ENCODE results near the gene SPATA17.

SPATA17 gene

DNA sequence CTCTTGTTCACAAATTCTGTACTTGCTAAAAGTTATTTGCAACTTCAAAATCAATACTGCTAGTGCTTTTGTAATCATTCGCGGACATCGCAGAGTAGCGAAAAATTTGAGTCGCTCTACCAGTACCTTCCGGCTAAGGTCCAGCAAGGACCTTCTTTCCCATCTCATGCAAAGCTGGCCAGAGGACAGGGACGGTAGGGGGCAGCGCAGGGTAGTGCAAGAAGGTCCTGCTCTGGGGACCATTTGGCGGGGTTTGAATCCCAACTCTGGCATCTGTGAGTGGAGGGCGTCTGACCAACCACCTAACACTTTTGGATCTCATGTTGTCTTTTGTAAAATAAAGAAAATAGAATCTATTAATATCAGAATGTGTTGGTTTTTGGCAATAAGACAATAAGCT is 258.3 kb downstream of the SPATA17 start:
- no peaks in the 10 kb centered on the region for H3K9me3 ChIP-seq (ENCODE audit: insufficient read depth, low read length)
- no peak overlapping the region for H2AFZ ChIP-seq (ENCODE audit: low read depth, low read length, severe bottlenecking)
- H3K9me2 ChIP-seq (replicated peaks; ENCODE audit: insufficient read depth, low read length): no peaks in the 10 kb centered on the region
- no peak overlapping the region for H3K4me2 ChIP-seq (ENCODE audit: low read depth, low read length, poor library complexity, severe bottlenecking)
- no peak overlapping the region for H3K4me3 ChIP-seq (ENCODE audit: insufficient read depth, low read length, poor library complexity, severe bottlenecking)
- H3K36me3 ChIP-seq (ENCODE audit: low read length): no peaks in the 10 kb centered on the region
- no peaks in the 10 kb centered on the region for H3K27me3 ChIP-seq (ENCODE audit: low read length)
- H4K20me1 ChIP-seq (ENCODE audit: low read depth, low read length): no peaks in the 10 kb centered on the region
- no peak overlapping the region for H3K9ac ChIP-seq (ENCODE audit: low read length)
- H3K27ac ChIP-seq (ENCODE audit: low read depth, low read length): no peak overlapping the region
- H3F3A ChIP-seq (ENCODE audit: insufficient read depth): no peaks in the 10 kb centered on the region
- no peaks in the 10 kb centered on the region for H3K79me2 ChIP-seq (ENCODE audit: insufficient read depth, low read length)
- TF ChIP-seq CTCF (IDR thresholded peaks at IDR 0.05; ENCODE audit: insufficient read depth, low read length, poor library complexity, severe bottlenecking): no peak
- no peak for TF ChIP-seq EZH2phosphoT487 (conservative IDR thresholded peaks at IDR 0.05; ENCODE audit: low read length)

DNA sequence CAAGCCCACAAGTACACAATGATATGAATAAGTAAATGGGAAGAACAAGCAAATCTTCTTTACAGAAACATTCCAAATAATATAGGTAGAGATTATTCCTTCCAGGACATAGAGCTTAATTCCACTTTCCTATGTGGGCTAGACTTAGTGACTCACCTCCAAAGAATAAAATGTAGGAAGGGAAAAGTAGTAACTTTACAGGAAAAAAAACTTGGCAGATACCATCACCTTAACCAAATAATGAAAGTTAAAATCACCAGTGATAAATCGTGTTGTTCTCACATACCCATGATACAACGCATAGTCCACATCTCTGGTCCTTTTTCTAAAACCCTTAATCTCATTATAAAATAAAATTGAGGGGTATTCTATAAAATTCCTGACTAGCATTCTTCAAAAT is 260.8 kb downstream of the SPATA17 start:
- no peaks in the 10 kb centered on the region for H4K20me1 ChIP-seq (ENCODE audit: low read depth, low read length)
- no peak overlapping the region for H3K9ac ChIP-seq (ENCODE audit: low read length)
- no peaks in the 10 kb centered on the region for H3K9me3 ChIP-seq (ENCODE audit: insufficient read depth, low read length)
- no peak overlapping the region for H2AFZ ChIP-seq (ENCODE audit: low read depth, low read length, severe bottlenecking)
- no peak overlapping the region for H3K4me3 ChIP-seq (ENCODE audit: insufficient read depth, low read length, poor library complexity, severe bottlenecking)
- no peak overlapping the region for H3K27ac ChIP-seq (ENCODE audit: low read depth, low read length)
- no peaks in the 10 kb centered on the region for H3K36me3 ChIP-seq (ENCODE audit: low read length)
- no peak overlapping the region for H3K4me2 ChIP-seq (ENCODE audit: low read depth, low read length, poor library complexity, severe bottlenecking)
- no peaks in the 10 kb centered on the region for H3K27me3 ChIP-seq (ENCODE audit: low read length)
- no peaks in the 10 kb centered on the region for H3K9me2 ChIP-seq (replicated peaks; ENCODE audit: insufficient read depth, low read length)
- no peaks in the 10 kb centered on the region for H3K79me2 ChIP-seq (ENCODE audit: insufficient read depth, low read length)
- TF ChIP-seq EZH2phosphoT487 (conservative IDR thresholded peaks at IDR 0.05; ENCODE audit: low read length) (no peak), CTCF (IDR thresholded peaks at IDR 0.05; ENCODE audit: insufficient read depth, low read length, poor library complexity, severe bottlenecking) (no peak)
- no peaks in the 10 kb centered on the region for H3F3A ChIP-seq (ENCODE audit: insufficient read depth)

DNA sequence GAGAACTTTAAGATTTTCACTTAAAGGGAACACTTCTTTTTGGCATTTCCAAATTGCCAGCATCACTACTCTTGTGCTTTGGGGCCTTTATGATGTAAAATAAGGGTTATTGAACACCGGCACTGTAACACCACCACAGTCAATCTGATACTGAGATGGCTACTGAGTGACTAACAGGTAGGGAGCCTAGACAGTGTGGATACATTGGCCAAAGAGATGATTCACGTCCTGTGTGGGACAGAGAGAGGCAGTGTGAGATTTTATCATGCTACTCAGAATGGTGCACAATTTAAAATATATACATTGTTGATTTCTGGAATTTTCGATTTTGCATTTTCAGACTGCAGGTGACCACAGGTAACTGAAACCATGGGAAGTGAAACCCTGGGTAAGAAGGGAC is 261.6 kb downstream of the SPATA17 start:
- H3K9ac ChIP-seq (ENCODE audit: low read length): no peak overlapping the region
- no peaks in the 10 kb centered on the region for H3K9me2 ChIP-seq (replicated peaks; ENCODE audit: insufficient read depth, low read length)
- H3F3A ChIP-seq (ENCODE audit: insufficient read depth): no peaks in the 10 kb centered on the region
- no peaks in the 10 kb centered on the region for H3K36me3 ChIP-seq (ENCODE audit: low read length)
- H3K27me3 ChIP-seq (ENCODE audit: low read length): no peaks in the 10 kb centered on the region
- TF ChIP-seq EZH2phosphoT487 (conservative IDR thresholded peaks at IDR 0.05; ENCODE audit: low read length) (no peak), CTCF (IDR thresholded peaks at IDR 0.05; ENCODE audit: insufficient read depth, low read length, poor library complexity, severe bottlenecking) (no peak)
- no peak overlapping the region for H3K4me3 ChIP-seq (ENCODE audit: insufficient read depth, low read length, poor library complexity, severe bottlenecking)
- no peaks in the 10 kb centered on the region for H4K20me1 ChIP-seq (ENCODE audit: low read depth, low read length)
- no peaks in the 10 kb centered on the region for H3K79me2 ChIP-seq (ENCODE audit: insufficient read depth, low read length)
- no peak overlapping the region for H3K27ac ChIP-seq (ENCODE audit: low read depth, low read length)
- no peak overlapping the region for H2AFZ ChIP-seq (ENCODE audit: low read depth, low read length, severe bottlenecking)
- no peaks in the 10 kb centered on the region for H3K9me3 ChIP-seq (ENCODE audit: insufficient read depth, low read length)
- H3K4me2 ChIP-seq (ENCODE audit: low read depth, low read length, poor library complexity, severe bottlenecking): no peak overlapping the region

GRCh38 chr1:217895841-217896240 is 264.7 kb downstream of the SPATA17 start:
- Histone ChIP-seq H2AFZ (ENCODE audit: low read depth, low read length, severe bottlenecking) (no peak overlapping the region), H3F3A (ENCODE audit: insufficient read depth) (no peaks in the 10 kb centered on the region), H3K79me2 (ENCODE audit: insufficient read depth, low read length) (no peaks in the 10 kb centered on the region), H3K27me3 (ENCODE audit: low read length) (no peaks in the 10 kb centered on the region), H3K9ac (ENCODE audit: low read length) (no peak overlapping the region), H3K27ac (ENCODE audit: low read depth, low read length) (no peak overlapping the region), H3K9me3 (ENCODE audit: insufficient read depth, low read length) (no peaks in the 10 kb centered on the region), H4K20me1 (ENCODE audit: low read depth, low read length) (no peaks in the 10 kb centered on the region), H3K4me2 (ENCODE audit: low read depth, low read length, poor library complexity, severe bottlenecking) (no peak overlapping the region), H3K9me2 (replicated peaks; ENCODE audit: insufficient read depth, low read length) (no peaks in the 10 kb centered on the region), H3K4me3 (ENCODE audit: insufficient read depth, low read length, poor library complexity, severe bottlenecking) (no peak overlapping the region), H3K36me3 (ENCODE audit: low read length) (no peaks in the 10 kb centered on the region)
- no peak for TF ChIP-seq EZH2phosphoT487 (conservative IDR thresholded peaks at IDR 0.05; ENCODE audit: low read length)
- TF ChIP-seq CTCF (IDR thresholded peaks at IDR 0.05; ENCODE audit: insufficient read depth, low read length, poor library complexity, severe bottlenecking): no peak
